ENCODE data around the gene TMEM51. TPM values are rescaled to one million over a fixed set of nuclear protein-coding genes. Genes with fewer than 3 reads are reported as not detected.

TMEM51 gene
- total RNA-seq, 1 experiment from 2014 or later, result 19.2 TPM

GRCh38 chr1:15118579-15118978 is 35.0 kb upstream of the TMEM51 start:
- no peak overlapping the region for H3K27ac ChIP-seq
- H3K4me3 ChIP-seq, result no peak overlapping the region
- no peaks in the 10 kb centered on the region for H3K9me3 ChIP-seq (replicated peaks)
- DNase-seq (ENCODE audit: low read depth in 1 of 2, low spot score in 2 of 2), result no peak
- H3K36me3 ChIP-seq, result no peaks in the 10 kb centered on the region
- no peaks in the 10 kb centered on the region for H3K27me3 ChIP-seq (replicated peaks)
- no peaks in the 10 kb centered on the region for H3K4me1 ChIP-seq (replicated peaks)

GRCh38 chr1:15120251-15120945 is 33.1 kb upstream of the TMEM51 start:
- Histone ChIP-seq H3K9me3 (replicated peaks) (no peaks in the 10 kb centered on the region), H3K4me1 (replicated peaks) (no peaks in the 10 kb centered on the region), H3K27me3 (replicated peaks) (no peaks in the 10 kb centered on the region), H3K4me3 (no peak overlapping the region), H3K36me3 (no peaks in the 10 kb centered on the region), H3K27ac (no peak overlapping the region)
- no peak for DNase-seq (ENCODE audit: low read depth in 1 of 2, low spot score in 2 of 2)

- Histone ChIP-seq H3K27me3 (replicated peaks) (no peaks in the 10 kb centered on the region), H3K4me1 (replicated peaks) (no peaks in the 10 kb centered on the region), H3K4me3 (no peak overlapping the region), H3K9me3 (replicated peaks) (no peaks in the 10 kb centered on the region), H3K36me3 (no peaks in the 10 kb centered on the region), H3K27ac (no peak overlapping the region)
- DNase-seq (ENCODE audit: low read depth in 1 of 2, low spot score in 2 of 2), result no peak
Measured at GRCh38 chr1:15122331-15122730, 31.2 kb upstream of the TMEM51 start.

- H3K9me3 ChIP-seq (replicated peaks), result no peaks in the 10 kb centered on the region
- H3K4me3 ChIP-seq, result no peak overlapping the region
- no peak for DNase-seq (ENCODE audit: low read depth in 1 of 2, low spot score in 2 of 2)
- H3K4me1 ChIP-seq (replicated peaks), result no peaks in the 10 kb centered on the region
- no peak overlapping the region for H3K27ac ChIP-seq
- H3K36me3 ChIP-seq, result no peaks in the 10 kb centered on the region
- no peaks in the 10 kb centered on the region for H3K27me3 ChIP-seq (replicated peaks)
Measured at GRCh38 chr1:15123270-15123669, 30.3 kb upstream of the TMEM51 start.

GRCh38 chr1:15123925-15124324 is 29.6 kb upstream of the TMEM51 start:
- Histone ChIP-seq H3K9me3 (replicated peaks) (no peaks in the 10 kb centered on the region), H3K4me1 (replicated peaks) (peaks cover 3% of the 10 kb centered on the region; the same call in 1 of the 2 replicates), H3K36me3 (no peaks in the 10 kb centered on the region), H3K27me3 (replicated peaks) (no peaks in the 10 kb centered on the region), H3K27ac (no peak overlapping the region), H3K4me3 (no peak overlapping the region)
- no peak for DNase-seq (ENCODE audit: low read depth in 1 of 2, low spot score in 2 of 2)

GRCh38 chr1:15124362-15125100 is 29.0 kb upstream of the TMEM51 start:
- no peaks in the 10 kb centered on the region for H3K36me3 ChIP-seq
- peaks cover 6% of the 10 kb centered on the region; the same call in 1 of the 2 replicates for H3K4me1 ChIP-seq (replicated peaks)
- H3K27ac ChIP-seq, result no peak overlapping the region
- peaks cover 3% of the 10 kb centered on the region; the same call in 1 of the 2 replicates for H3K9me3 ChIP-seq (replicated peaks)
- DNase-seq (ENCODE audit: low read depth in 1 of 2, low spot score in 2 of 2), result no peak
- no peaks in the 10 kb centered on the region for H3K27me3 ChIP-seq (replicated peaks)
- H3K4me3 ChIP-seq, result no peak overlapping the region

- Histone ChIP-seq H3K4me1 (replicated peaks) (peaks cover 6% of the 10 kb centered on the region; the same call in 1 of the 2 replicates), H3K9me3 (replicated peaks) (peaks cover 7% of the 10 kb centered on the region; the same call in 1 of the 2 replicates), H3K36me3 (no peaks in the 10 kb centered on the region), H3K27ac (no peak overlapping the region), H3K4me3 (no peak overlapping the region), H3K27me3 (replicated peaks) (no peaks in the 10 kb centered on the region)
- DNase-seq (ENCODE audit: low read depth in 1 of 2, low spot score in 2 of 2), result no peak
Measured at GRCh38 chr1:15125101-15125745, 28.3 kb upstream of the TMEM51 start.

GRCh38 chr1:15128077-15128476 is 25.5 kb upstream of the TMEM51 start:
- DNase-seq (ENCODE audit: low read depth in 1 of 2, low spot score in 2 of 2), result no peak
- no peak overlapping the region for H3K4me3 ChIP-seq
- H3K27ac ChIP-seq, result no peak overlapping the region
- peaks cover 7% of the 10 kb centered on the region; the same call in 1 of the 2 replicates for H3K9me3 ChIP-seq (replicated peaks)
- no peaks in the 10 kb centered on the region for H3K27me3 ChIP-seq (replicated peaks)
- H3K4me1 ChIP-seq (replicated peaks), result peaks cover 6% of the 10 kb centered on the region; the same call in 1 of the 2 replicates
- H3K36me3 ChIP-seq, result no peaks in the 10 kb centered on the region

GRCh38 chr1:15128520-15129313 is 24.8 kb upstream of the TMEM51 start:
- H3K9me3 ChIP-seq (replicated peaks), result peaks cover 7% of the 10 kb centered on the region; the same call in 1 of the 2 replicates
- no peak overlapping the region for H3K27ac ChIP-seq
- H3K4me1 ChIP-seq (replicated peaks), result peaks cover 6% of the 10 kb centered on the region; the same call in 1 of the 2 replicates
- H3K36me3 ChIP-seq, result no peaks in the 10 kb centered on the region
- no peaks in the 10 kb centered on the region for H3K27me3 ChIP-seq (replicated peaks)
- peak; percentile 66 to 76 for DNase-seq (ENCODE audit: low read depth in 1 of 2, low spot score in 2 of 2)
- no peak overlapping the region for H3K4me3 ChIP-seq

GRCh38 chr1:15129944-15130343 is 23.6 kb upstream of the TMEM51 start:
- Histone ChIP-seq H3K27me3 (replicated peaks) (no peaks in the 10 kb centered on the region), H3K9me3 (replicated peaks) (peaks cover 7% of the 10 kb centered on the region; the same call in 1 of the 2 replicates), H3K4me3 (no peak overlapping the region), H3K4me1 (replicated peaks) (peaks cover 6% of the 10 kb centered on the region; the same call in 1 of the 2 replicates), H3K27ac (no peak overlapping the region), H3K36me3 (no peaks in the 10 kb centered on the region)
- DNase-seq (ENCODE audit: low read depth in 1 of 2, low spot score in 2 of 2), result no peak

GRCh38 chr1:15130607-15131006 is 22.9 kb upstream of the TMEM51 start:
- Histone ChIP-seq H3K4me3 (no peak overlapping the region), H3K27me3 (replicated peaks) (no peaks in the 10 kb centered on the region), H3K27ac (no peak overlapping the region), H3K4me1 (replicated peaks) (peaks cover 6% of the 10 kb centered on the region; the same call in 1 of the 2 replicates), H3K9me3 (replicated peaks) (peaks cover 7% of the 10 kb centered on the region; the same call in 1 of the 2 replicates), H3K36me3 (no peaks in the 10 kb centered on the region)
- no peak for DNase-seq (ENCODE audit: low read depth in 1 of 2, low spot score in 2 of 2)

- Histone ChIP-seq H3K27ac (no peak overlapping the region), H3K36me3 (no peaks in the 10 kb centered on the region), H3K4me1 (replicated peaks) (peaks cover 11% of the 10 kb centered on the region), H3K4me3 (no peak overlapping the region), H3K27me3 (replicated peaks) (no peaks in the 10 kb centered on the region), H3K9me3 (replicated peaks) (peaks cover 7% of the 10 kb centered on the region; the same call in 1 of the 2 replicates)
- DNase-seq (ENCODE audit: low read depth in 1 of 2, low spot score in 2 of 2), result no peak
Measured at GRCh38 chr1:15132965-15133364, 20.6 kb upstream of the TMEM51 start.

- Histone ChIP-seq H3K36me3 (no peaks in the 10 kb centered on the region), H3K27me3 (replicated peaks) (no peaks in the 10 kb centered on the region), H3K4me3 (no peak overlapping the region), H3K9me3 (replicated peaks) (peaks cover 7% of the 10 kb centered on the region; the same call in 1 of the 2 replicates), H3K27ac (no peak overlapping the region), H3K4me1 (replicated peaks) (peaks cover 8% of the 10 kb centered on the region)
- DNase-seq (ENCODE audit: low read depth in 1 of 2, low spot score in 2 of 2), result no peak
Measured at GRCh38 chr1:15134285-15134684, 19.3 kb upstream of the TMEM51 start.
